ENCODE measurements around the gene DLGAP4. TPM values are rescaled to one million over a fixed set of nuclear protein-coding genes. Genes with fewer than 3 reads are reported as not detected.

Gene DLGAP4
- total and polyA plus RNA-seq, 2 of the 13 experiments (the other 11 are each of a cell fraction or from before 2014, with no cell fraction given), result 15.2 to 26.7 TPM

DNA sequence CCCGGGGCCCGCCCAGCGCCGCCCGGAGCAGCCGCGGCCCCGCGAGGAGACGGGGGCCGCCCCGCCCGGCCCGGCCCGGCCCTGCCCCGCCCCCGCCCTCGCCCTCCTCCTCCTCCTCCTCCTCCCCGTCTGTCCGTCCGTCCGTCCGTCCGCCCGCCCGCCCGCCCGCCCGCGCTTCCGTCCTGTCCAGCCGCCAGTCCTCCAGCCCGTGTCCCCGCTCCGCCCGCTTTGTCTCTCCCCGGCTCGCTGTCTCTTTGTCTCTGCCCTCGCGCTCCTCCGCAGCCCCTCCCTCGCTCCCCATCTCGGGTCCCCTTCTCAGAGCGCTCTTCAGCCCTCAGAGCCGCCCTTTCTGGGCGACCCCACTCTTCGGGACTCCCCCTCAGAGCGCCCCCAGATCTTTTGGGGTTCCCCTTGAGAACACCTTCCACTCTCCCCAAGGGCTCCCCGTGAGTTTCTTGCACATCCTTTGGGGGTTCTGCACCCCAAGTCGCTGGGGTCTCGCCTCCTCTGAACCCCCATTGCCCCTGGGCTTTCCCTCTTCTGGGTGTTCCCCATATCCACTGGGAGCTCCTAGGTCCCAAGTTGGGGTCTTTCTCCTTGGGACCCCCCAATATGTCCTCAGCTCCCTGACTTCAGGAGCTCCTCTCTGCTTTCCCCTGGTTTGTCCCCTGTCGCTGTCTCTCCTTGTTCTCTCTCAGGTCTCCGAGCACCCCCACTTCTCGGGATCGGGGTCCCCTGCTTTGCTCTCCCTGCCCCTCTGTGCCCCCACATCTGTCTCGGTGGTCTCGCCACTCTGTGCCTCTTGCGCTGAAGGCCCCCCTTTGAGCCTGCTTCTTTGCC lies 155.7 kb downstream of the DLGAP4 start (continued):
- TF ChIP-seq ZFP36L2 (CRISPR knock-in tag; IDR thresholded peaks at IDR 0.05) (no peak), SALL2 (CRISPR knock-in tag; IDR thresholded peaks at IDR 0.05) (no peak; the same call in 1 of the 2 replicates), ZNF292 (CRISPR knock-in tag; IDR thresholded peaks at IDR 0.05; ENCODE audit: borderline replicate concordance, low read depth) (no peak), DPF2 (CRISPR knock-in tag; IDR thresholded peaks at IDR 0.05; ENCODE audit: borderline replicate concordance, low read depth) (no peak), ZNF780A (CRISPR knock-in tag; IDR thresholded peaks at IDR 0.05) (no peak), IRF2 (CRISPR knock-in tag; IDR thresholded peaks at IDR 0.05) (no peak), MED8 (CRISPR knock-in tag; IDR thresholded peaks at IDR 0.05; ENCODE audit: insufficient replicate concordance) (no peak), PHF20 (CRISPR knock-in tag; IDR thresholded peaks at IDR 0.05) (no peak), ZFP41 (CRISPR knock-in tag; IDR thresholded peaks at IDR 0.05; ENCODE audit: borderline replicate concordance) (no peak), ZSCAN9 (CRISPR knock-in tag; IDR thresholded peaks at IDR 0.05; ENCODE audit: borderline replicate concordance) (no peak)
- TF ChIP-seq, protein P1, sequence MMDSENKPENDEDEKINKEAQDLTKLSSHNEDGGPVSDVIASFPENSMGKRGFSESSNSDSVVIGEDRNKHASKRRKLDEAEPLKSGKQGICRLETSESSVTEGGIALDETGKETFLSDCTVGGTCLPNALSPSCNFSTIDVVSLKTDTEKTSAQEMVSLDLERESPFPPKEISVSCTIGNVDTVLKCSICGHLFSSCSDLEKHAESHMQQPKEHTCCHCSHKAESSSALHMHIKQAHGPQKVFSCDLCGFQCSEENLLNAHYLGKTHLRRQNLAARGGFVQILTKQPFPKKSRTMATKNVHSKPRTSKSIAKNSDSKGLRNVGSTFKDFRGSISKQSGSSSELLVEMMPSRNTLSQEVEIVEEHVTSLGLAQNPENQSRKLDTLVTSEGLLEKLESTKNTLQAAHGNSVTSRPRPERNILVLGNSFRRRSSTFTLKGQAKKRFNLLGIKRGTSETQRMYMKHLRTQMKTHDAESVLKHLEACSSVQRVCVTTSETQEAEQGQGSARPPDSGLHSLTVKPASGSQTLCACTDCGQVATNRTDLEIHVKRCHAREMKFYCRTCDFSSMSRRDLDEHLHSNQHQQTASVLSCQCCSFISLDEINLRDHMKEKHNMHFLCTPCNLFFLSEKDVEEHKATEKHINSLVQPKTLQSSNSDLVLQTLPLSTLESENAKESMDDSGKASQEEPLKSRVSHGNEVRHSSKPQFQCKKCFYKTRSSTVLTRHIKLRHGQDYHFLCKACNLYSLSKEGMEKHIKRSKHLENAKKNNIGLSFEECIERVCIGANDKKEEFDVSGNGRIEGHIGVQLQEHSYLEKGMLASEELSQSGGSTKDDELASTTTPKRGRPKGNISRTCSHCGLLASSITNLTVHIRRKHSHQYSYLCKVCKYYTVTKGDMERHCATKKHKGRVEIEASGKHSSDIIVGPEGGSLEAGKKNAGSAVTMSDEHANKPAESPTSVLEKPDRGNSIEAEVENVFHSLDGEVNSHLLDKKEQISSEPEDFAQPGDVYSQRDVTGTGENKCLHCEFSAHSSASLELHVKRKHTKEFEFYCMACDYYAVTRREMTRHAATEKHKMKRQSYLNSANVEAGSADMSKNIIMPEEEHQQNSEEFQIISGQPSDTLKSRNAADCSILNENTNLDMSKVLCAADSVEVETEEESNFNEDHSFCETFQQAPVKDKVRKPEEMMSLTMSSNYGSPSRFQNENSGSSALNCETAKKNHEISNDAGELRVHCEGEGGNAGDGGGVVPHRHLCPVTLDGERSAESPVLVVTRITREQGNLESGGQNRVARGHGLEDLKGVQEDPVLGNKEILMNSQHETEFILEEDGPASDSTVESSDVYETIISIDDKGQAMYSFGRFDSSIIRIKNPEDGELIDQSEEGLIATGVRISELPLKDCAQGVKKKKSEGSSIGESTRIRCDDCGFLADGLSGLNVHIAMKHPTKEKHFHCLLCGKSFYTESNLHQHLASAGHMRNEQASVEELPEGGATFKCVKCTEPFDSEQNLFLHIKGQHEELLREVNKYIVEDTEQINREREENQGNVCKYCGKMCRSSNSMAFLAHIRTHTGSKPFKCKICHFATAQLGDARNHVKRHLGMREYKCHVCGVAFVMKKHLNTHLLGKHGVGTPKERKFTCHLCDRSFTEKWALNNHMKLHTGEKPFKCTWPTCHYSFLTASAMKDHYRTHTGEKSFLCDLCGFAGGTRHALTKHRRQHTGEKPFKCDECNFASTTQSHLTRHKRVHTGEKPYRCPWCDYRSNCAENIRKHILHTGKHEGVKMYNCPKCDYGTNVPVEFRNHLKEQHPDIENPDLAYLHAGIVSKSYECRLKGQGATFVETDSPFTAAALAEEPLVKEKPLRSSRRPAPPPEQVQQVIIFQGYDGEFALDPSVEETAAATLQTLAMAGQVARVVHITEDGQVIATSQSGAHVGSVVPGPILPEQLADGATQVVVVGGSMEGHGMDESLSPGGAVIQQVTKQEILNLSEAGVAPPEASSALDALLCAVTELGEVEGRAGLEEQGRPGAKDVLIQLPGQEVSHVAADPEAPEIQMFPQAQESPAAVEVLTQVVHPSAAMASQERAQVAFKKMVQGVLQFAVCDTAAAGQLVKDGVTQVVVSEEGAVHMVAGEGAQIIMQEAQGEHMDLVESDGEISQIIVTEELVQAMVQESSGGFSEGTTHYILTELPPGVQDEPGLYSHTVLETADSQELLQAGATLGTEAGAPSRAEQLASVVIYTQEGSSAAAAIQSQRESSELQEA (CRISPR knock-in tag; IDR thresholded peaks at IDR 0.05; ENCODE audit: not compliant biosample characterization), result no peak
- TF ChIP-seq, protein P2, sequence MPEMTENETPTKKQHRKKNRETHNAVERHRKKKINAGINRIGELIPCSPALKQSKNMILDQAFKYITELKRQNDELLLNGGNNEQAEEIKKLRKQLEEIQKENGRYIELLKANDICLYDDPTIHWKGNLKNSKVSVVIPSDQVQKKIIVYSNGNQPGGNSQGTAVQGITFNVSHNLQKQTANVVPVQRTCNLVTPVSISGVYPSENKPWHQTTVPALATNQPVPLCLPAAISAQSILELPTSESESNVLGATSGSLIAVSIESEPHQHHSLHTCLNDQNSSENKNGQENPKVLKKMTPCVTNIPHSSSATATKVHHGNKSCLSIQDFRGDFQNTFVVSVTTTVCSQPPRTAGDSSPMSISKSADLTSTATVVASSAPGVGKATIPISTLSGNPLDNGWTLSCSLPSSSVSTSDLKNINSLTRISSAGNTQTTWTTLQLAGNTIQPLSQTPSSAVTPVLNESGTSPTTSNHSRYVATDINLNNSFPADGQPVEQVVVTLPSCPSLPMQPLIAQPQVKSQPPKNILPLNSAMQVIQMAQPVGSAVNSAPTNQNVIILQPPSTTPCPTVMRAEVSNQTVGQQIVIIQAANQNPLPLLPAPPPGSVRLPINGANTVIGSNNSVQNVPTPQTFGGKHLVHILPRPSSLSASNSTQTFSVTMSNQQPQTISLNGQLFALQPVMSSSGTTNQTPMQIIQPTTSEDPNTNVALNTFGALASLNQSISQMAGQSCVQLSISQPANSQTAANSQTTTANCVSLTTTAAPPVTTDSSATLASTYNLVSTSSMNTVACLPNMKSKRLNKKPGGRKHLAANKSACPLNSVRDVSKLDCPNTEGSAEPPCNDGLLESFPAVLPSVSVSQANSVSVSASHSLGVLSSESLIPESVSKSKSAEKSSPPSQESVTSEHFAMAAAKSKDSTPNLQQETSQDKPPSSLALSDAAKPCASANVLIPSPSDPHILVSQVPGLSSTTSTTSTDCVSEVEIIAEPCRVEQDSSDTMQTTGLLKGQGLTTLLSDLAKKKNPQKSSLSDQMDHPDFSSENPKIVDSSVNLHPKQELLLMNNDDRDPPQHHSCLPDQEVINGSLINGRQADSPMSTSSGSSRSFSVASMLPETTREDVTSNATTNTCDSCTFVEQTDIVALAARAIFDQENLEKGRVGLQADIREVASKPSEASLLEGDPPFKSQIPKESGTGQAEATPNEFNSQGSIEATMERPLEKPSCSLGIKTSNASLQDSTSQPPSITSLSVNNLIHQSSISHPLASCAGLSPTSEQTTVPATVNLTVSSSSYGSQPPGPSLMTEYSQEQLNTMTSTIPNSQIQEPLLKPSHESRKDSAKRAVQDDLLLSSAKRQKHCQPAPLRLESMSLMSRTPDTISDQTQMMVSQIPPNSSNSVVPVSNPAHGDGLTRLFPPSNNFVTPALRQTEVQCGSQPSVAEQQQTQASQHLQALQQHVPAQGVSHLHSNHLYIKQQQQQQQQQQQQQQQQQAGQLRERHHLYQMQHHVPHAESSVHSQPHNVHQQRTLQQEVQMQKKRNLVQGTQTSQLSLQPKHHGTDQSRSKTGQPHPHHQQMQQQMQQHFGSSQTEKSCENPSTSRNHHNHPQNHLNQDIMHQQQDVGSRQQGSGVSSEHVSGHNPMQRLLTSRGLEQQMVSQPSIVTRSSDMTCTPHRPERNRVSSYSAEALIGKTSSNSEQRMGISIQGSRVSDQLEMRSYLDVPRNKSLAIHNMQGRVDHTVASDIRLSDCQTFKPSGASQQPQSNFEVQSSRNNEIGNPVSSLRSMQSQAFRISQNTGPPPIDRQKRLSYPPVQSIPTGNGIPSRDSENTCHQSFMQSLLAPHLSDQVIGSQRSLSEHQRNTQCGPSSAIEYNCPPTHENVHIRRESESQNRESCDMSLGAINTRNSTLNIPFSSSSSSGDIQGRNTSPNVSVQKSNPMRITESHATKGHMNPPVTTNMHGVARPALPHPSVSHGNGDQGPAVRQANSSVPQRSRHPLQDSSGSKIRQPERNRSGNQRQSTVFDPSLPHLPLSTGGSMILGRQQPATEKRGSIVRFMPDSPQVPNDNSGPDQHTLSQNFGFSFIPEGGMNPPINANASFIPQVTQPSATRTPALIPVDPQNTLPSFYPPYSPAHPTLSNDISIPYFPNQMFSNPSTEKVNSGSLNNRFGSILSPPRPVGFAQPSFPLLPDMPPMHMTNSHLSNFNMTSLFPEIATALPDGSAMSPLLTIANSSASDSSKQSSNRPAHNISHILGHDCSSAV (CRISPR knock-in tag; IDR thresholded peaks at IDR 0.05; ENCODE audit: borderline replicate concordance), result no peak

All from HepG2 (cell line).